ENCODE data around the gene PCMT1.

GRCh38 chr6:149754548-149754947 is 5.0 kb downstream of the PCMT1 start:
- no peak for TF ChIP-seq ZBTB21 (CRISPR knock-in tag; IDR thresholded peaks at IDR 0.05; ENCODE audit: borderline replicate concordance)
- TF ChIP-seq FOXP1 (CRISPR knock-in tag; IDR thresholded peaks at IDR 0.05; ENCODE audit: borderline replicate concordance) = no peak
- no peak for TF ChIP-seq JUN (CRISPR knock-in tag; IDR thresholded peaks at IDR 0.05)
- no peak for TF ChIP-seq ELF4 (CRISPR knock-in tag; IDR thresholded peaks at IDR 0.05; ENCODE audit: low read depth)
- TF ChIP-seq, protein P1, sequence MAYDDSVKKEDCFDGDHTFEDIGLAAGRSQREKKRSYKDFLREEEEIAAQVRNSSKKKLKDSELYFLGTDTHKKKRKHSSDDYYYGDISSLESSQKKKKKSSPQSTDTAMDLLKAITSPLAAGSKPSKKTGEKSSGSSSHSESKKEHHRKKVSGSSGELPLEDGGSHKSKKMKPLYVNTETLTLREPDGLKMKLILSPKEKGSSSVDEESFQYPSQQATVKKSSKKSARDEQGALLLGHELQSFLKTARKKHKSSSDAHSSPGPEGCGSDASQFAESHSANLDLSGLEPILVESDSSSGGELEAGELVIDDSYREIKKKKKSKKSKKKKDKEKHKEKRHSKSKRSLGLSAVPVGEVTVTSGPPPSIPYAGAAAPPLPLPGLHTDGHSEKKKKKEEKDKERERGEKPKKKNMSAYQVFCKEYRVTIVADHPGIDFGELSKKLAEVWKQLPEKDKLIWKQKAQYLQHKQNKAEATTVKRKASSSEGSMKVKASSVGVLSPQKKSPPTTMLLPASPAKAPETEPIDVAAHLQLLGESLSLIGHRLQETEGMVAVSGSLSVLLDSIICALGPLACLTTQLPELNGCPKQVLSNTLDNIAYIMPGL (CRISPR knock-in tag; IDR thresholded peaks at IDR 0.05) = no peak
- no peak for TF ChIP-seq NR2C2 (CRISPR knock-in tag; IDR thresholded peaks at IDR 0.05)
- no peak for TF ChIP-seq ZNF232 (CRISPR knock-in tag; IDR thresholded peaks at IDR 0.05)
- no peak for TF ChIP-seq CREM (CRISPR knock-in tag; IDR thresholded peaks at IDR 0.05)

Data from WTC11 (cell line).